Epithelial cell of prostate (primary cell): ENCODE data around the gene BMP6.
"Not testable (repeated sequence)": the region's sequence is repeated elsewhere in the genome, so short reads cannot be mapped to it uniquely, and the experiment has no call there.

Experiments
- DNase-seq: peaks from one replicate; pipeline ENCODE4 v3.0.0-alpha.2; 2011; ENCODE audit warnings: low read depth, low spot score
- H3K27ac ChIP-seq: fragments of 450-650 bp; 2 replicates; pipeline ENCODE4 v1.5.1; 2017; ENCODE audit warnings: mild to moderate bottlenecking

BMP6 gene

GRCh38 chr6:7897461-7898192, 171.7 kb downstream of the BMP6 start:
- no peak overlapping the region for H3K27ac ChIP-seq
- DNase-seq = no peak

DNA sequence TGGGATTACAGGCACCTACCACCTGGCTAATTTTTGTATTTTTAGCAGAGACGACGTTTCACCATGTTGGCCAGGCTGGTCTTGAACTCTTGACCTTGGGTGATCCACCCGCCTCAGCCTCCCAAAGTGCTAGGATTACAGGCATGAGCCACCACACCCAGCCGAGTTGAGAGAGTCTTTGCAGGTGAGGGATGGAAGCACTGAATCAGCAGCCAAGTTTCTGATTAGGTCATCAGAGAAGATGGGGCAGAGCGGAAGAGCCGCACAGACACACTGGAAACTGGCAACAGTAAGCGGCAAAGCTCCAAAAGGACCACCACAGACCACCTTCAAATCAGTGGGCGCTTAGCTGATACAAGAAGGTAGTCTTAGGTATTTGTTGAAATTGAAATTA, 172.3 kb downstream of the BMP6 start:
- not testable (repeated sequence) for DNase-seq, H3K27ac ChIP-seq

DNA sequence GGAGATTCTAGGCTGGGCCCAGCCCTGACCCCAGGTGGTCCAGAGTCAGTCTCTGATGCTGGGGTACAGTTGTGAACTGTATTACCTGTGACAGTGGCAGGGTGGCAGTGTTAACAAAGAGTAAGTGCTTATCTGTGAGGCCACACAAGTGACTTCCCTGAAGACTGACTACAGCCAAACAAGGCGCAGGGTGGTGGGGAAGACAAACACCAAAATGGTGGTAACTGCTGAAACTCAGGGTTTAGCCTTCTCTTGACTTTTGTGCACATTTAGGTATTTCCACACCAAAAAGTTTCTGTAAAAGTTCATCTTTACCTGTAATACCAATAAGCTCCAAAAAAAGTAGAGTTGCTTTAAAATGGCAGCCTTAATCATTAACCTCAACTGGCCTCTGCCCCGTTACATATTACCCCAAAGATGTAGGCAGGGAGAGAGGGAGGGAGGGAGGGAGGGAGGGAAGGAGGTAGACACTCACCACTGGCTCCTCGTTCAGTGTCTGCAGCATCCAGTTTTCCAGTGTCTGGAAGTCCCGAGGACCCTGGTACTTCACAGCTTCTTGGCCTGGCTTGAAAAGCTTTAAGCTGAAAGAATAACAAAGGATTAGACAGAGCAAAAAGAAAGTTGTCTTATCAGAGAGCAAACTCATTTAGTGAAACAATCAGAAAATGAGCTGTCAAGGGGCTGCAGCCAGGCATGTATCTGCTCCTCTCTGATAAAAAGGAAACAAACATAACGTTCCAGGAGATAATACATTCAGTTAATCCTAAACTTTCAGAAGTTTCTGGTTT, 173.4 kb downstream of the BMP6 start:
- no peak for DNase-seq
- no peak overlapping the region for H3K27ac ChIP-seq

GRCh38 chr6:7899889-7900213, 174.0 kb downstream of the BMP6 start:
- DNase-seq = no peak
- no peak overlapping the region for H3K27ac ChIP-seq

DNA sequence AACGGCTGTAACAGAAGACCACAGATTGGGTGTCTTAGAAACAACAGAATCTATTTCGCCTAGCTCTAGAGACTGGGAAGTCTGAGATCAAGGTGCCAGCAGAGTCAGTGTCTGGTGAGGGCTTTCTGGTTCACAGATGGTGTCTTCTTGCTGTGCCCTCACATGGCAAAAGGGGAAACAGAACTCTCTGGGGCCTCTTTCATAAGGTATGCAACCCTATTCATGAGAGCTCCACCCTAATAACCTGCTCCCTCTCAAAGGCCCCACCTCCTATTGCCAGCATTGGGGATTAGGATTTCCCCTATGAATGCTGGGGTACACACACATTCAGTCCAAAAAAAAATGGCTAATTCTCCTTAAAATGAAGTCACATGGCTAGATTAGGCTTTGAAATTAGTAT, 174.7 kb downstream of the BMP6 start:
- H3K27ac ChIP-seq = no peak overlapping the region
- no peak for DNase-seq

DNA sequence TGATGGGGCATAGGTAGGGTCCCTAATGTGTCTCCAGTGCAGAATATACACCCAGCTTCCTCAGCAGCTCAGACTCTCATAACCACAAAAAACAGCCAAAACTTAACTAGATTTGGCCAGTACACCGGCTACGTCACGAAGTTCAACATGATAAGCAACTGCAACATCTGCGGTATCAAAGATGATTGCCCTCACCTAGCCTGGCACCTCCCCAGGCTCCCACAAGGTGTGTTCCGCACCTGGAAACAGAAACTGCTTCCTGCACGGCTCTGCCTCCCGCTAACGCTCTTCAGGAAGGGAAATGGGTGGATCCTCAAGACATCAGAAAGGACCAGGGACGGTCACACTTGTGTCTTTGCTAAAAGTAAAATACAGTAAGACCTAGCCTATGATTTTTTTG, 175.2 kb downstream of the BMP6 start:
- no peak for DNase-seq
- no peak overlapping the region for H3K27ac ChIP-seq

DNA sequence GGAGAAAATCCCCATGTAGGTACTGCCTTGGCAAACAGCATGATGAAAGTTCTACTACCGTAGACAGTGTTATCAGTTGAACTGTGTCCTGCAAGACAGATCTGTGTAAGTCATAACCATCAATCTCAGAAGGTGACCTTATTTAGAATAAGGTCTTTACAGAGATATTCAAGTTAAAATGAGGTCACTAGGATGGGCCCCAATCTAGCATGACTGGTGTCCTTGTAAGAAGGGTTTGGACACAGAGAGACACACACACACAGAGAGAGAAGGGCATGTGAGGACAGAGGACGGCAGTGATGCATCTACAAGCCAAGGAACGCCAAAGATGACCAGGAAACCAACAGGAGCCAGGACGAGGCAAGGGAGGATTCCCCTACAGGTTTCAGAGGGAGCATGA, 175.9 kb downstream of the BMP6 start:
- no peak for DNase-seq
- H3K27ac ChIP-seq = no peak overlapping the region

- DNase-seq = no peak
- no peak overlapping the region for H3K27ac ChIP-seq
Measured at GRCh38 chr6:7902221-7902620, 176.3 kb downstream of the BMP6 start.

GRCh38 chr6:7902867-7903266, 177.0 kb downstream of the BMP6 start:
- H3K27ac ChIP-seq = no peak overlapping the region
- DNase-seq = no peak

DNA sequence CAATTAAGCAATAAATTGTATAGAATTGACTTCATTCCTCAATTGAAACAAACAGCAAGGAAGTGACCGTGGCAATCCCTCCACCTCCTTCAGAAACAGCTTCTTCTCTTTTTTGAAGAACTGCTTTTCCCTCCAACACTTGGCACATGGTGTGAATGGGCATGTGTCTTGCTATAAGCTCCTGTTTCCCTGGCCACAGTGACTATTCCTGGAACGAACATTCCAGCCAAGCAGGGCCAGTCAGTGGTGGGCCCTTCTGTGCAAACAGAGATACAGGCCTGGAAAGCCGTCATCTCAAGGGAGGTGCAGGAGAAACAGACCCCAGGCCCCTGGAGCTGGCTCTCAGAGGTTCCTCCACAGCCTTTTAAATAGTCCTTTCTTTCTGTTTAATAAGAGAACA, 177.8 kb downstream of the BMP6 start:
- no peak overlapping the region for H3K27ac ChIP-seq
- no peak for DNase-seq

- no peak for DNase-seq
- H3K27ac ChIP-seq = no peak overlapping the region
Measured at GRCh38 chr6:7904654-7905319, 178.9 kb downstream of the BMP6 start.

DNA sequence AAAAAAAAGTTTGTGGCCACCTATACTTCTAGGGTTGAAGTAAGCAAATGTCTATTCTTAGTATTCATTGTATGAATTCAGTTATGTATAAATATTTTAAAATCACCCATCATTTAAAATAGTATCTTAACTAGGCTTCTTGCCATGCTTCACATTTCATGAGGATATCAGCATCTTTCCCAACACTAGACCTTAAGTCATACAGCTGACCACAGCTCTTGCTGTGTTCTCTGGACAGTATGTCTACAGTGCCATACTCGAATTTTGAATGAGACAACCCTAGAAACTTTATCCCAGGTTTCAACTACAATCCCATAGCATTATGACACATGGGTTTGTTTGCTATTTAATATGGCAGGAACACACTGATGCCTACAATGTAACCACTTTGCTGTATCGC, 179.5 kb downstream of the BMP6 start:
- no peak for DNase-seq
- no peak overlapping the region for H3K27ac ChIP-seq

DNA sequence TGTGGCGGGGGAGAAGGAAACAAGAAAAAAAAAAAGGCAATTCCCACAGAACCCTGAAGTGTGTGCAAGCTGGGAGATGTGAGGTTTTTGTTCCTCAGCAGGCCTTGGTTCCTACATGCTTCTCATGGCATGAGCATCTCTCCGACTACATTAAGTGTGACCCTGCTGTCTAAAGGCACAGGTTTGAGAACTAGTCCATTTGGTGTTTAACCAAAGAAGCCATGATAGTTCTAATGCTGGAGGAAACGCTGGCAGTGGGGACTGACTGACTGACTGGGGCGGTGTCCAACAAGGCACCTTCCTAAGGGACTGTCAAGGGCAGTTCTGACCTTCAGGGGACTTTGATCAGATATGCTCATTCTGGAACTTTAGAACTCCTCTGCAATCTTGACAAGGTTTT, 180.8 kb downstream of the BMP6 start:
- H3K27ac ChIP-seq = no peak overlapping the region

DNA sequence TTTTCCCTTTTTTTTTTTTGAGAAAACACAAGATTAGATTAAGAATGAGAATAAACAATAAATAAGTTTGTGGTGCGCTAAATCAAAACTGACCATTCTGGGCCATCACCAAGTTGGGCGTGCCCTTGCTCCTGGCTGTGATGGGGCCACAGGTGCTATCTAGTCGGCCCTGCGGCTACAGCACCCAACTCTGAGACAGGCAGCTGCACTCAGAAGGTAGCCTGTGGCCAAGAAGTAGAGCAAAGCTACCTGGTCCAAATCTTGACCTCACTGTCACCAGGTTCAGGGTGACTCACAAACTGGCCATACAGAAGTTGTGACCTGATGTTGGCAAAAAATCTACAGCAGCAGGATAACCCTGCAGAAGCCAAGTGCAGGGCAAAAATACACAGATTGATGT, 181.3 kb downstream of the BMP6 start:
- DNase-seq = no peak
- no peak overlapping the region for H3K27ac ChIP-seq

More for the DNA sequence above, 180.8 kb downstream of the BMP6 start:
- DNase-seq = no peak

DNA sequence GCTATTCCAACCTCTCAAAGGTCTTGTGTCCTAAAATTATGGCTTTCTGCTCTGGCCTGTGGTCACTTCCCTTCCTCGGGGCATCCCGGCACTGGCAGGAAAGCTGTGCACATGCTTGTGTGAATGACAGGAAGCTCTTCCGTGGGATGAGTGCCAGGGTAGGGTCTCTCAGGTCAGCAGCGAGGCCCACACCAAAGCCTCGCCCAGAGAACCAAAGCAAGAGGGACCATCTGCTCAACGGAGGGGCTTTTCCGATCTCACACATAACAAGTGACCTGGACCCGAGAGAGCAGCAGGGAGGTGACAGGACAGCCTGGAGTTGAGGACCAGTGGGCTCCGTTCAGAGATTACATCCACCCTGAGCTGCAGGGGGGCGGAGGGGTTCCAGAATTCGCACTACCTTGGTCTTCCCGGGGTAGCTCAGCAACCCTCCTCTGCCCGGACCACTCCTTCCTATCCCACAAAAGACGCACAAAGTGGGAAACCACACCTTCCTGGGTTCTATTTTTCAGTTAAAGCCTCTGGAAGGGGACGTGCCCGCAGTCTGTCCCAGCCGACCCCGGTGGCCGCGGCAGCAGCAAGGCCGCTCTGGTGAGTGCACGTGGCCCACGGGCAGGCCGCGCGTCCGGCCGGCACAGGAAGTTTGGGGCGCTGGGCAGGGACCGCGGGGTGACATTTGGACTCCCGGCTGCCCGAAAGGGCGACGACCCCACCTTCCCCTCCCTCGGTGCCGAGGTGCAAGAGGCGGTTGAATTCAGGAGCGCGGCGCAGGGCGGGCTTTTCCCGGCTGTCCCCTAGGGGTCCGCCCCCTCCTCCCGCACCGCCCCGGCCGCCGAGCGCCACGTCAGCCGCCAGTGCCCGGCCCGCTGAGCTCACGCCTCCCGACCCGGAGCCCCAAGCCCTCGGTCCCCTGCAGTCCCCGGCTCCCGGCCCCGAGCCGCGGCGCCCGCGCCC, 183.7 kb downstream of the BMP6 start:
- no peak for DNase-seq
- peak overlapping the region; percentile 53 for H3K27ac ChIP-seq

DNA sequence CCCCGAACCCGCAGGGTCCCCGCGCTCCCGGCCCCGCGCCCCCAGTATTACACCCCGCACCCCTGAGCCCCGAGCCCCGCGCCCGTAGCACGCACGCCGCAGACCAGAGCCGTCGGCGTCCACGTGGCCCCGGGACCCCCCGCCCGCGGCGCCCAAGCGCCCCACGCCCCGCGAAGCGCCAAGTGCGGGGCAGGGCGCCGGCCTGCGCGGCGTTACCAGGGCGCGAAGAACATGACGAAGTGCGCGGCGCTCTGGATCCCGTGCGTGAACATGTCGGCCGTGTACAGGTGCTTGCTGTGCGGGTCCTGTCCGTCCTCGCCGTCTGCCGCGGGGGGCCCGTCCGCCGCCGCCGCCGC, 184.4 kb downstream of the BMP6 start:
- no peak for DNase-seq
- H3K27ac ChIP-seq = peak overlapping the region; percentile 53

- H3K27ac ChIP-seq = peak within 1 kb of the TSS; percentile 53
- DNase-seq = no peak
Measured at GRCh38 chr6:7910654-7911344, 184.9 kb downstream of the BMP6 start, which contains the start of gene TXNDC5. TSS of gene TXNDC5 (minus strand) at chr6:7910788. CDS start at chr6:7910776, 12 bp downstream.

DNA sequence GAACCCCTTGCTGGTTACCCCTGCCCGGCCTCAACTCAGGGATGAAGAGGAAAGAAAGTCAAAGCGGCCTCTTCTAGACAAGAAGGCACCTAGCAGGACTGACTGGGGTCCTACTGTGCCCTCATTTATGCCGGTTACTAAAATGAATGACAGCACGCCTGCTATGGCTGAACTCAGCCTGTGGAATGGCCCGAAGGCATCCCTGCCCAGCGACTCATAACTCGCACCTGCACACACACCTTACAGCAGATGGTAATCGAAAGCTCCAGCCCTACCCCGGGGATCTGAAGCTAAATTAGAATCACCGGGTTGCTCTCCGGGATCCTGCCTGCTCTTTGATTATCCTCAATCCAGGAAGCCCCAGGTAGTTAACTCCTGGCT, 185.4 kb downstream of the BMP6 start:
- peak overlapping the region; percentile 53 for H3K27ac ChIP-seq
- DNase-seq = no peak

- no peak for DNase-seq
- H3K27ac ChIP-seq = no peak overlapping the region
Measured at GRCh38 chr6:7912024-7912423, 186.1 kb downstream of the BMP6 start.
